Activated CD4-positive, alpha-beta memory T cell treated with anti-CD3 and anti-CD28 coated beads for 36 hours (primary cell): ENCODE measurements around the gene OR6C6. TPM values are rescaled to one million over a fixed set of nuclear protein-coding genes. Genes with fewer than 3 reads are reported as not detected.

Experiments used
- CTCF ChIA-PET: fragments of 350-600 bp; sonication (Branson Sonifier 250); formaldehyde crosslinking; loops from one replicate; lab custom pipeline; 2021; ENCODE audit warnings: antibody characterized with exemption, inconsistent platforms; lab: Charles Lee
- POLR2A ChIA-PET: fragments of 350-600 bp; sonication (Branson Sonifier 250); formaldehyde crosslinking; loops from one replicate; lab custom pipeline; 2021; ENCODE audit warnings: antibody characterized with exemption; lab: Charles Lee
- DNase-seq: peaks from one replicate; pipeline ENCODE4 v3.0.0-alpha.2; 2020
- H3K27ac Mint-ChIP-seq: one replicate; pipeline ENCODE4 v1.8.0; 2021; ENCODE audit warnings: mixed read lengths
- H3K27me3 Mint-ChIP-seq: one replicate; pipeline ENCODE4 v1.8.0; 2021; ENCODE audit warnings: mixed read lengths
- H3K36me3 Mint-ChIP-seq: one replicate; pipeline ENCODE4 v1.8.0; 2021; ENCODE audit warnings: mixed read lengths
- H3K4me1 Mint-ChIP-seq: one replicate; pipeline ENCODE4 v1.8.0; 2021; ENCODE audit warnings: low read depth, mixed read lengths
- H3K4me3 Mint-ChIP-seq: one replicate; pipeline ENCODE4 v1.8.0; 2021; ENCODE audit warnings: mild to moderate bottlenecking, mixed read lengths
- H3K9me3 Mint-ChIP-seq: one replicate; pipeline ENCODE4 v1.8.0; 2021; ENCODE audit warnings: mixed read lengths
- intact Hi-C: fragments of 100-400 bp; cut with micrococcal nuclease; formaldehyde crosslinking; loops from one replicate; pipeline ENCODE4 v1.15.1; 2023
- total RNA-seq, 2 experiments: library from RNA; stranded (reverse); gene quantifications; one replicate each; pipeline ENCODE4 v1.2.3, GENCODE V29; 2021

OR6C6 gene
- total RNA-seq, 2 experiments from 2014 or later, result not detected

DNA sequence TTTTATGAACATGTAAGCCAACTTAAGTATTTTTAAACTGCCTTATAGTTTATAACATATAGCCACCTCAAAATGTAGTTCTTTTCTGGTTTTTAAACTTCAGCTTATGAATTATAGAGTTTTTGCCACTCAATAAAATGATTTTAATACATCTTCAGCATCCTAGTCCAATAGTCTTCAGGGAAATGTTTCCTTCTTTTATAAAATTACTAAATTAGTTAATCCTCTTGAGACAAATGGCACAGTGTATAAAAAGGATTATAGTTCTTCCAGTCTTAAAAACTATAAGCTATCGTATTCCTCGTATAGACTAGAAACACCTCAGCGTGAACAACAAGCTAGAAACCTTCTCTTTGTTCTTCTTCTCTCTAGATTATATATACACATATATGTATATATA lies 52.1 kb downstream of the OR6C6 start, which contains the start of gene OR6C74:
TSS of gene OR6C74 (plus strand) at position 301 of the 400 bp plus-strand sequence. CDS start 2,679 bp downstream, outside the sequence.
- peaks cover 20% of the 10 kb centered on the region for H3K27me3 Mint-ChIP-seq
- no peak within 1 kb of the TSS for H3K4me3 Mint-ChIP-seq
- no peak for DNase-seq
- no peak within 1 kb of the TSS for H3K27ac Mint-ChIP-seq
- ChIA-PET CTCF (no interaction called here), POLR2A (no interaction called here)
- no peaks in the 10 kb centered on the region for H3K36me3 Mint-ChIP-seq
- intact Hi-C loops, result no loop called here
- no peaks in the 10 kb centered on the region for H3K9me3 Mint-ChIP-seq
- H3K4me1 Mint-ChIP-seq, result no peaks in the 10 kb centered on the region

Other genes with a start within 250 kb of the OR6C6 start
- gene OR9K2, start 170.2 kb downstream of the OR6C6 start, total RNA-seq, result not detected
- not detected for gene OR10A7, start 75.5 kb downstream of the OR6C6 start, total RNA-seq
- gene OR6C74, start 52.0 kb downstream of the OR6C6 start, total RNA-seq, result not detected
- gene OR6C1, start 17.8 kb upstream of the OR6C6 start, total RNA-seq, result not detected
- gene OR6C3, start 34.2 kb upstream of the OR6C6 start, total RNA-seq, result not detected
- not detected for gene OR6C75, start 66.4 kb upstream of the OR6C6 start, total RNA-seq
- not detected for gene OR6C65, start 104.0 kb upstream of the OR6C6 start, total RNA-seq
- not detected for gene OR6C76, start 129.7 kb upstream of the OR6C6 start, total RNA-seq
- gene OR6C2, start 147.5 kb upstream of the OR6C6 start, total RNA-seq, result not detected
- not detected for gene OR6C70, start 173.6 kb upstream of the OR6C6 start, total RNA-seq
- gene OR6C68, start 195.8 kb upstream of the OR6C6 start, total RNA-seq, result not detected